KMS-11 (cell line): ENCODE results near the gene RMRP.

Source experiments
- H2AFZ ChIP-seq: fragments of 200-600 bp; sonication (generic); 2 replicates; pipeline ENCODE4 v1.6.1; 2016; ENCODE audit warnings: antibody characterized with exemption, mixed run types, low read depth
- H3K27ac ChIP-seq: fragments of 200-600 bp; sonication (generic); 2 replicates; pipeline ENCODE4 v1.6.1; 2016; ENCODE audit warnings: mild to moderate bottlenecking, mixed run types
- H3K27me3 ChIP-seq: fragments of 200-600 bp; sonication (generic); 2 replicates; pipeline ENCODE4 v1.6.1; 2017; ENCODE audit warnings: mild to moderate bottlenecking, low read depth, mixed run types, moderate library complexity; ENCODE audit not compliant: insufficient read depth
- H3K36me3 ChIP-seq: fragments of 200-600 bp; sonication (generic); 2 replicates; pipeline ENCODE4 v1.6.1; 2017; ENCODE audit warnings: mild to moderate bottlenecking, mixed run types; ENCODE audit not compliant: insufficient read depth
- H3K4me1 ChIP-seq: fragments of 200-600 bp; sonication (generic); 2 replicates; pipeline ENCODE4 v1.6.1; 2016; ENCODE audit warnings: mild to moderate bottlenecking, low read depth, mixed run types; ENCODE audit not compliant: poor library complexity, severe bottlenecking
- H3K4me2 ChIP-seq: fragments of 200-600 bp; sonication (generic); 2 replicates; pipeline ENCODE4 v1.7.0; 2016; ENCODE audit warnings: mild to moderate bottlenecking, mixed run types
- H3K4me3 ChIP-seq: fragments of 200-600 bp; sonication (generic); IDR thresholded peaks from 2 replicates; pipeline ENCODE4 v1.6.1; 2017; ENCODE audit warnings: low read depth, low read length, mixed read lengths; ENCODE audit not compliant: insufficient read depth
- H3K79me2 ChIP-seq: fragments of 200-600 bp; sonication (generic); 2 replicates; pipeline ENCODE4 v1.6.1; 2016; ENCODE audit warnings: low read depth, mixed run types; ENCODE audit not compliant: insufficient read depth
- H3K9ac ChIP-seq: fragments of 200-600 bp; sonication (generic); 2 replicates; pipeline ENCODE4 v1.6.1; 2016; ENCODE audit warnings: mild to moderate bottlenecking, mixed run types
- H4K20me1 ChIP-seq: fragments of 200-600 bp; sonication (generic); 2 replicates; pipeline ENCODE4 v1.6.1; 2016; ENCODE audit warnings: mild to moderate bottlenecking, mixed run types; ENCODE audit not compliant: insufficient read depth
- TF ChIP-seq, protein P1 (sequence below): fragments of 200-600 bp; sonication (generic); conservative IDR thresholded peaks from 2 replicates; pipeline ENCODE4 v1.6.1; 2017; ENCODE audit warnings: low read depth, mild to moderate bottlenecking, antibody characterized with exemption, low read length, moderate library complexity, mixed read lengths

The RMRP gene

DNA sequence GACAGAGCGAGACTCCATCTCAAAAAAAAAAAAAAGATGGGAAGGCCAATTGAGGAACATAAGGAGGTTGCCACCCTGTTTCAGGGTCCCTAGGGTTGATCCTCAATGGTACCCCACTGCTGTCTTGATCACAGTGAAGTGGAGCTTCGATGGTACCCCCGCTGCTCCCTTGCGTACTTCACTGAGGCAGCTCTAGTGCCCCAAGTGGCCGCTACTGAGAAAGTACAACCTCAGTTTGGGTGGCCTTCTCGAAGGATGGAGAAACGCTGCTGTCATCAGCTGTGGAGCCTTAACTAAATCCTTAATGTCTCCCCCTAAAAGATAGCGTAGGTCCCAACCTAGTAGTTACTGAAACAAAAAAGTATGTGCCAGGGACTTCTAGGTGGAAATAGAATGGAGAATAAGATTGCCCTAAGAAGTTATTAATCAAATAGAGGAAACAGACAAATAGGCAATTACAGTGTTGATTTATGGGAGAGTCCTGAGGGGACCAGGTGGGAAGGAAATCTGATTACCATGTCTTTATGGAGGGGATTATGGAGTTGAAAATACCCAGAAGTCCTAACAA lies 46.5 kb downstream of the RMRP start:
- Histone ChIP-seq H3K27ac (no peak overlapping the region), H3K4me1 (peaks cover 12% of the 10 kb centered on the region), H3K9ac (no peak overlapping the region), H3K27me3 (no peaks in the 10 kb centered on the region), H3K79me2 (no peaks in the 10 kb centered on the region), H3K4me3 (no peak overlapping the region), H4K20me1 (no peaks in the 10 kb centered on the region), H2AFZ (no peak overlapping the region), H3K36me3 (no peaks in the 10 kb centered on the region), H3K4me2 (no peak overlapping the region)
- TF ChIP-seq, protein P1, sequence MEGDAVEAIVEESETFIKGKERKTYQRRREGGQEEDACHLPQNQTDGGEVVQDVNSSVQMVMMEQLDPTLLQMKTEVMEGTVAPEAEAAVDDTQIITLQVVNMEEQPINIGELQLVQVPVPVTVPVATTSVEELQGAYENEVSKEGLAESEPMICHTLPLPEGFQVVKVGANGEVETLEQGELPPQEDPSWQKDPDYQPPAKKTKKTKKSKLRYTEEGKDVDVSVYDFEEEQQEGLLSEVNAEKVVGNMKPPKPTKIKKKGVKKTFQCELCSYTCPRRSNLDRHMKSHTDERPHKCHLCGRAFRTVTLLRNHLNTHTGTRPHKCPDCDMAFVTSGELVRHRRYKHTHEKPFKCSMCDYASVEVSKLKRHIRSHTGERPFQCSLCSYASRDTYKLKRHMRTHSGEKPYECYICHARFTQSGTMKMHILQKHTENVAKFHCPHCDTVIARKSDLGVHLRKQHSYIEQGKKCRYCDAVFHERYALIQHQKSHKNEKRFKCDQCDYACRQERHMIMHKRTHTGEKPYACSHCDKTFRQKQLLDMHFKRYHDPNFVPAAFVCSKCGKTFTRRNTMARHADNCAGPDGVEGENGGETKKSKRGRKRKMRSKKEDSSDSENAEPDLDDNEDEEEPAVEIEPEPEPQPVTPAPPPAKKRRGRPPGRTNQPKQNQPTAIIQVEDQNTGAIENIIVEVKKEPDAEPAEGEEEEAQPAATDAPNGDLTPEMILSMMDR, result peak; percentile 45

DNA sequence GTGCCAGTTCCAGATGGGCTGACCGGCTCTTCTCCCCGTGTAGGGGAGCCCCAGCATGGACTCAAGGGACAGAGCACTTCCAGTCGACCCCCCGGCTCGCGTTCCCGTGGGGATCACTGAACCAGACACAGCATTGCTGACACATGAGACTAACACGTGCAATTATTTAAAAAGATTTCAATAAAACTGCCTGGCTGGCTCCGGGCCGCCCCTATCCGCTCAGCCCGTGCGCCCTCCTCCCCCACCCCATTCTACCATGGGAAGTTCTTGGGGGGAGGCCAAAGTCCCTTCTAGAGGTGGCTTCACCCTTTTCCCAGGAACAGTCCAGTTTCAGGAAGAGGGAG lies 48.0 kb downstream of the RMRP start:
- Histone ChIP-seq H4K20me1 (no peaks in the 10 kb centered on the region), H3K36me3 (no peaks in the 10 kb centered on the region)
- TF ChIP-seq, protein P1, result no peak

DNA sequence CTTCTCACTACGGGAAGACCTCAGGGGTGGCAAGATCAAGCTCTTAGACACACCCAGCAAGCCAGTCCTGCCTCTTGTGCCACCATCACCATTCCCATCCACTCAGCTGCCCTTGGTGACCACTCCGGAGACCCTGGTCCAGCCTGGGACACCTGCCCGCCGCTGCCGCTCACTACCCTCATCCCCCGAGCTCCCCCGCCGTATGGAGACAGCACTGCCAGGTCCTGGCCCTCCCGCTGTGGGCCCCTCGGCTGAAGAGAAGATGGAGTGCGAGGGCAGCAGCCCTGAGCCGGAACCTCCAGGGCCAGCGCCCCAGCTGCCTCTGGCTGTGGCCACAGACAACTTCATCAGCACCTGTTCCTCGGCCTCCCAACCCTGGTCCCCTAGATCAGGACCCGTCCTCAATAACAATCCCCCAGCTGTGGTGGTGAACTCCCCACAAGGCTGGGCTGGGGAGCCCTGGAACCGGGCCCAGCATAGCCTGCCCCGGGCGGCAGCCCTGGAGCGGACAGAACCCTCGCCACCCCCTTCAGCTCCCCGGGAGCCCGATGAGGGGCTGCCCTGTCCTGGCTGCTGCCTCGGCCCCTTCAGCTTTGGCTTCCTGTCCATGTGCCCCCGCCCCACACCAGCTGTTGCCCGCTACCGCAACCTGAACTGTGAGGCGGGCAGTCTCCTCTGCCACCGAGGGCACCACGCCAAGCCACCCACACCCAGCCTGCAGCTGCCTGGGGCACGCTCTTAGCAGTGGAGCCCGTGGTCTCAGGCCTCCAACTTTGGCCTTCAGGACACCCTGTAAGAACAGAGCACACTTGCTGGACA lies 48.6 kb downstream of the RMRP start:
- TF ChIP-seq, protein P1, result no peak
- Histone ChIP-seq H3K36me3 (no peaks in the 10 kb centered on the region), H4K20me1 (no peaks in the 10 kb centered on the region), H3K27ac (no peak overlapping the region), H3K79me2 (no peaks in the 10 kb centered on the region), H3K4me2 (no peak overlapping the region), H3K4me1 (peaks cover 8% of the 10 kb centered on the region), H2AFZ (no peak overlapping the region), H3K9ac (no peak overlapping the region), H3K27me3 (no peaks in the 10 kb centered on the region), H3K4me3 (no peak overlapping the region)

More for the DNA sequence above, 48.0 kb downstream of the RMRP start:
- no peak overlapping the region for H3K27ac ChIP-seq
- H3K4me2 ChIP-seq, result no peak overlapping the region
- no peak overlapping the region for H3K4me3 ChIP-seq
- no peaks in the 10 kb centered on the region for H3K27me3 ChIP-seq
- H3K4me1 ChIP-seq, result peaks cover 8% of the 10 kb centered on the region
- no peaks in the 10 kb centered on the region for H3K79me2 ChIP-seq
- no peak overlapping the region for H3K9ac ChIP-seq
- H2AFZ ChIP-seq, result no peak overlapping the region

DNA sequence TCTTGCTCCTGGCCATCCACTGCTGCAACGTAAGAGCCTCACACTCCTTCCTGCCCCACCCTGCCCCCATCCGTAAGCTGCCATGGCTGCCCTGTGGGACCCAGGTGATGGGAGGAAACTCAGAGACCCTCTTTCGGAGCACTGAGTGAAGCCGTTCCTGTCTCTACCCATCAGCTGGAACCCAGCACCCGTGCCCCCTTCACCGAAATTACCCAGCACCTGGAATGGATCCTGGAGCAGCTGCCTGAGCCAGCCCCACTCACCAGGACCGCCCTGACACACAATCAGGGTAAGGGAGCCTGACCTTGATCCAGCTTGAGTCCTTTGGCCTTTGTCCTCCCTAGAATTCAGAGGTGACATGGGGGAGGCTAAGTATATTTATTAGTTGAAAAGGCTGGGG lies 49.6 kb downstream of the RMRP start:
- no peak overlapping the region for H3K9ac ChIP-seq
- no peaks in the 10 kb centered on the region for H3K36me3 ChIP-seq
- no peaks in the 10 kb centered on the region for H3K79me2 ChIP-seq
- no peak overlapping the region for H2AFZ ChIP-seq
- H3K27ac ChIP-seq, result no peak overlapping the region
- H3K4me2 ChIP-seq, result no peak overlapping the region
- TF ChIP-seq, protein P1, result no peak
- peaks cover 8% of the 10 kb centered on the region for H3K4me1 ChIP-seq
- H3K27me3 ChIP-seq, result no peaks in the 10 kb centered on the region
- no peak overlapping the region for H3K4me3 ChIP-seq
- H4K20me1 ChIP-seq, result no peaks in the 10 kb centered on the region
